HG03457 (cell line): Measurements from ENCODE around the gene LY6G5C.
"Not testable (repeated sequence)": the region's sequence is repeated elsewhere in the genome, so short reads cannot be mapped to it uniquely, and the experiment has no call there.

ENCODE experiments used
- ATAC-seq: cut with Tn5 transposase; IDR thresholded peaks from one replicate; pipeline ENCODE4 v1.9.1; 2021; ENCODE audit warnings: moderate number of reproducible peaks; ENCODE audit not compliant: unreplicated experiment

Gene LY6G5C

DNA sequence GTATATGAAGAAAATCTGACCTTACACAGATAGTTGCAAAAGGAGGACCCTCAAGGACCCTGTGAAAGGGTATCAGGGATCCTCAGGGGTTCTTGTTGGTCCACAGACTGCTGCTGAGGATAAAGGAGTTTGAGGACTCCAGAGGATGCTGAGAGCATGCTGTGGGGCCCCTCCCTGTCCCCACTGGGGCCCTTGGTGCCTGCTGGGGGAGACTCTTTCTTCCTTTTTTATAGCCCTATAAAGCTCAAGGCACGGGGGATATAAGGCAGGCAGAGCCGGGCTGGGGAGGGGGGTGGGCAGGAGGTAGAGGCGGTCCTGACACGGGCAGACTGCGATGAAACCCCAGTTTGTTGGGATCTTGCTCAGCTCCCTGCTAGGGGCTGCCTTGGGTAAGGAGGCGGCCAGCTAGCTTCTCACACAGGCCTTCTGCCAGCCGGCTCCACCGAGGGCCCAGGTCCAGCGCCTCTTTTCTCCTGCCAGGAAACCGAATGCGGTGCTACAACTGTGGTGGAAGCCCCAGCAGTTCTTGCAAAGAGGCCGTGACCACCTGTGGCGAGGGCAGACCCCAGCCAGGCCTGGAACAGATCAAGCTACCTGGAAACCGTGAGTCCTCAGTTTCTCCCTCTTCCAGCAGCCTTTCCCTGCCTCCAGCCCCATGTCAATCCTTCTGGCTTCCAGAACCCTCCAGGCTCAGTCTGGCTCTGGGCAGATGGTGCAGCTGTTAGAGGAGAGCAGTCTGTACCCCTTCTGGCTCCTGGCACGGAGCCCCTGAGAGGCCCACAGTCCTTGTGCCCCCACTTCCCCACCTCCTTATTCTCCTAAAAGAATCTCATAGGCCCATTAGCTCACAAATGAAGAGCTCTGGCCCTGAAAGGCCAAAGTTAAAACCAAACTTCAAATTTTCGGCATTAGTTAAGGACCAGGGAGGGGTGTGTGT, 34.4 kb upstream of the LY6G5C start, which contains the start of gene LY6G6D:
Gene LY6G6D, plus strand, starts transcription at position 327 of the 937 bp plus-strand sequence. Its CDS starts 8 bp downstream, at position 335.
- ATAC-seq: no peak

DNA sequence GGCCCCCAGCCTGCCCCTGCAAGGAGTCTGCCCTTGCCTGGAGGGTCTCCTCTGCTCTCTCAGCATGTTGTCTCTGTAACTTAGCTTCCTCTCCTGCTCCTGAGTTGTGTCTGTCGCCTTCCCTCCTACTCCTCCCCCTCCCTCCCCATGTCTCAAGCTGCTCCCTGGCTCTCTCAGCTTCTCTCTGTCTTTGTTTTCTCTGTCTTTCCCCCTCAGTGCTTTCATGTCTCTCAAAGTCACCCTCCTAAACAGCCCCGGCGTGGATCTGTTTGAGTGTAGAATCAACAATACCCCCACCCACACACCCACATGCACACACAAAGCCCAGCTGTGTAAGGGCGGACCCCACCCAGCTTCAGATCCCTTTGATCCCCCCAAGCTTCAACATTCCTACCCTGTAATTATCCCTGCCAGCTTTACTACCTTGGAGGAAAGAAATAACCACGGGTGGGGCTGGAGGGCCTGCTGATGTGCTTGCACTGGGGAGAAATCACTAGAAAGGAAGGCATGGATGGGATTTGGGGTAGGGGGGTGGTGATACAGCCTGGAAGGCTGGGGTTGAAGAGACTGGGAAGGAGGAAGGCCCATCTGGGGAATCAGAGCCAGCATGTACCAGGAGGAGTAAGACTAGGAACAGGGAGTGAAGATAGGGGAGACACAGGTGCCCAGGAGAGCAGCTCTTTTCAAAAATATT, 33.3 kb upstream of the LY6G5C start:
- no peak for ATAC-seq

DNA sequence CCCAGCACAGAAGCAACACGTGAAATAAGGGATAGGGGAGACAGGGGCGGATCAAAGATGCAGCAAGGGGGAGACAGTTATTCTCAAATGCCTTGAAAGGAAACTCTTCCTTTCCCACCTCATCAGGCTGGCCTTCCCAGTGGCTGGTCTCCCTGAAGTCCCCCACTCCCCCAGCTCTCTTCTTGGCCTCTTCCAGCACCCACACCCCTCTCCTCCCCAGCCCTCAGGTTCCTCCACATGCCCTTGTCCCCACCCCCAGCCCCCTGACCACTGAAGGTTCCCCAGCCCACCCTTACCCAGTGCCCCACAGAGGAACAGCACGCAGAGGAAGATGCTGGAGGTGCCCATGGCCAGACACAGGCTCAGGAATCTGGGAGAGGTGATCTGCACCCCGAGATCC, 32.6 kb upstream of the LY6G5C start:
- no peak for ATAC-seq

DNA sequence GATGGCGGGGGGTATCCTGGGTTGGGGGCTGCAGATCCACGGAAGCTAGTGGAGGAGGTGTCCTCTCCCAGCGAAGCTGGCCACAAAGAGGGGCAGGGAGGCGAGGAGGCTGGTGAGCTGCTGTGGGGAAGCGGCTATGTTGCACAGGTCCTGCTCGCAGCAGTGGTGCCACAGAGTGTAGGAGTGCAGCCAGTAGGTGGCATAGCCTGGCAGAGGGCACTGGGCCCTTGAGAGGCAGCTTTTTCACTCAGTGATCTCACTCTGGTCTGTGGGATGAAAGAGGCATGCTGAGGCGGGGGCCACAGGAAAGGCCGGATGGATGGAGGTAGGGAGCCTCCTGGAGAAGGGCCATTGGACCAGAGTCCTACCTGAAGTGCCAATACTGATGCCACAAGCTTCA, 31.4 kb upstream of the LY6G5C start:
- no peak for ATAC-seq

DNA sequence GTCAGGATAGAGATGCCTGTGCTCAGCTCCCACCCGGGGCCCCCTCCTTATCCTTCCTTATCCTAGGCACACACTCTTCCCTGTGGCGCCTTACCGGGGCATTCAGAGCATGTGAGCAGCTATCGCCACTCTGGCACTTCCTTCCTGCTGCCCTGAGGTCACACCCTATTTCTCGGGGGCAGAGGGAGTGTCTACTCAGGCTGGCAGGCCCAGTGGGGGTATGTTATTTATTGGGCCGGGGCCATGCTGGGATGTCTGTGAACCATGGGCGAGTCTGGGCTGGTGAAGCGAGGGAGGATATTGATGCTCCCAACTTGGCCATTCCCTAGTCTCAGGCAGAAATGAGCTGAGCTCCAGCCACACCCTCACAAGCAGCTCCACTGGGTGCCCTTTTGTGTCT, 30.4 kb upstream of the LY6G5C start:
- ATAC-seq: no peak

DNA sequence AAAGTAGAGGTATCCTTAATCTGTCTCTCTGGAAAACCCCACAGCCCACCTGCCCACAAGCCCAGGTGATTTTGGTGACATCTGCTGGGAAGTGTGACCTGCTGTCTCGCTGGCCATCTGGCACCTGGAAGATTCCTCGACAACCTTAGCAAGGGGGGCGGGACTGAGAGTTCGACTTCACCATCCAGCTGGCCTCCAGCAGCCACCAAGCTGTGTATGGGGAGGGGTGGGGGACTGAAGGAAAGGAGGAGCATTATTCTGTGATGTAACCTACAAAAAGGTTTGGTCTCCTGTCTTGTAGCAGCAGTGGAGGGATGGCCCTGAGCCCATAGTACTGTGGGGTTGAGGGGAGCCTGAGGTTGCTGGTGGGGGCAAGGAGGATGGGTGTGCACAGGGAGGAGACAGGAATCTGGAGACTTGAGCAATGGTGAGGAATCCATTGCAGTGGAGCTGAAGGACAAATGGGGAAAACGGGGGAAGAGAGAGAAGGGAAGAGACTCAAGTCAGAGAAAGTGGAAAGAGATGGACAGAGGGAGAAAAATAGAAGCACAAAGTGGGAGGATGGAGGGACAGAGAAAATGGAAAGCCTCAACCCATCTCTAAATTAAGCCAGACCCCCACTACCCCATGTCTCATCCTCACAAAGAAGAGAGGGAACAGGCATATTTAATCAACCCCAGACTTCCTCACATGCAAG, 29.8 kb upstream of the LY6G5C start:
- ATAC-seq: no peak

DNA sequence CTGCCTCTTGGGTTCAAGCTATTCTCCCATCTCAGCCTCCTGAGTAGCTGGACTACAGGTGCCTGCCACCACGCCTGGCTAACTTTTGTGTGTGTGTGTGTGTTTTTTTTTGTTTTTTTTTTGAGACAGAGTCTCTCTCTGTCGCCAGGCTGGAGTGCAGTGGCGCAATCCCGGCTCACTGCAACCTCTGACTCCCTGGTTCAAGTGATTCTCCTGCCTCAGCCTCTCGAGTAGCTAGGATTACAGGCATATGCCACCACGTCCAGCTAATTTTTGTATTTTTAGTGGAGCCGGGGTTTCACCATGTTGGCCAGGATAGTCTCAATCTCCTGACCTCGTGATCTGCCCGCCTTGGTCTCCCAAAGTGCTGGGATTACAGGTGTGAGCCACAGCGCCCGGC, 28.3 kb upstream of the LY6G5C start:
- ATAC-seq: not testable (repeated sequence)

DNA sequence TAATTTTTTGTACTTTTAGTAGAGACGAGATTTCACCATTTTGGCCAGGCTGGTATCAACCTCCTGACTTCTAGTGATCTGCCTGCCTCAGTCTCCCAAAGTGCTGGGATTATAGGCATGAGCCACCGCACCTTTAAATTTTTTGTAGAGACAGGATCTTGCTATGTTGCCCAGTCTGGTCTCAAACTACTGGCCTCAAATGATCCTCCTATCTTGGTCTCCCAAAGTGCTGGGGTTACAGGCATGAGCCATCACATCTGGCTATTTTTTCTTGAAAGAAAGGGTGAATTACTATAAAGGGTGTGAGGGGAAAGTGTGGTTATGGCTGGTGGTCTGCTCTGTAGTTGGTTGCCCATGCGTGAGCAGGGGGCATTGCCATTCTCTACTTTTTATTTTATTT, 27.4 kb upstream of the LY6G5C start:
- ATAC-seq: no peak

DNA sequence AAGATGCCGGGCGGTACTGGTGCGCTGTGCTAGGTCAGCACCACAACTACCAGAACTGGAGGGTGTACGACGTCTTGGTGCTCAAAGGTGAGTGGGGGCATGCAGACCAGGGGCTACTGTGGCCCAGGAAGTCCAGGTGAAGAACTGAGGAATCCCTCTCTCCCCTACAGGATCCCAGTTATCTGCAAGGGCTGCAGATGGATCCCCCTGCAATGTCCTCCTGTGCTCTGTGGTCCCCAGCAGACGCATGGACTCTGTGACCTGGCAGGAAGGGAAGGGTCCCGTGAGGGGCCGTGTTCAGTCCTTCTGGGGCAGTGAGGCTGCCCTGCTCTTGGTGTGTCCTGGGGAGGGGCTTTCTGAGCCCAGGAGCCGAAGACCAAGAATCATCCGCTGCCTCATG, 26.8 kb upstream of the LY6G5C start:
- ATAC-seq: no peak

DNA sequence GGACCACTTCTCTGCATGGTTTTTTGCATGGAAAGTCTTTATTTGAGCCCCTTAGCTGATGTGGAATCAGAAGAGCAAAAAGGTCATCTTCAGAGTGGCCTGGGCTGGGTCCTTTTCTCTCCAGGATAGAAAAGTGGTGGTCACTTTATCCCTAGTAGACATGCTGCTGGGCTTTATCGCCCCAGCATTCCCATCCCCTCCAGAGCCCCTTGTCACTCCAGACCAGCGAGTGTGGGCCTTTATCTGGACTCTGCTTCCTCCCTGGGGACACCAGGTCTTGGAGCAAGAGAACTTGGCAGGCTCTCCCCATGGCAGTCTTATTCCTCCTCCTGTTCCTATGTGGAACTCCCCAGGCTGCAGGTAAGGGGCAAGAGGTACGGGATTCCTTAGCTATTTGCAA, 25.7 kb upstream of the LY6G5C start, which contains the start of gene LY6G6F:
Gene LY6G6F, plus strand, starts transcription at position 268 of the 400 bp plus-strand sequence. Its CDS starts 41 bp downstream, at position 309.
- ATAC-seq: no peak

DNA sequence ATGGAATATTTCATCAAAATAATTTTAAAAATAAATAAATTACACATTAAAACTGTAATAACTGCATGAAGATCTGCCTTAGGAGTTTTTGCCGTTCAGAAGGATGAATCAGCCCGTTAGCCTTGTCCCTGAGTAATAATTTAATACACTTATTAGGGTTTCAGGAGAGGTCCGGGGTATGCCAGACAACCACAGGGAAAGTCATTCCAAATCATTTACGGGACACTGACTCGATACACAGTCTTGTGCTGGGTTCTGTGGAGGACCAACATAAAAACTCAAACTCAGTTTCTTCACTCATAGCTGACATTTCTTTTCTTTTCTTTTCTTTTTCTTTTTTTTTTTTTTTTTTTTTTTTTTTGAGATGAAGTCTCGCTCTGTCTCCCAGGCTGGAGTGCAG, 25.1 kb upstream of the LY6G5C start:
- no peak for ATAC-seq

DNA sequence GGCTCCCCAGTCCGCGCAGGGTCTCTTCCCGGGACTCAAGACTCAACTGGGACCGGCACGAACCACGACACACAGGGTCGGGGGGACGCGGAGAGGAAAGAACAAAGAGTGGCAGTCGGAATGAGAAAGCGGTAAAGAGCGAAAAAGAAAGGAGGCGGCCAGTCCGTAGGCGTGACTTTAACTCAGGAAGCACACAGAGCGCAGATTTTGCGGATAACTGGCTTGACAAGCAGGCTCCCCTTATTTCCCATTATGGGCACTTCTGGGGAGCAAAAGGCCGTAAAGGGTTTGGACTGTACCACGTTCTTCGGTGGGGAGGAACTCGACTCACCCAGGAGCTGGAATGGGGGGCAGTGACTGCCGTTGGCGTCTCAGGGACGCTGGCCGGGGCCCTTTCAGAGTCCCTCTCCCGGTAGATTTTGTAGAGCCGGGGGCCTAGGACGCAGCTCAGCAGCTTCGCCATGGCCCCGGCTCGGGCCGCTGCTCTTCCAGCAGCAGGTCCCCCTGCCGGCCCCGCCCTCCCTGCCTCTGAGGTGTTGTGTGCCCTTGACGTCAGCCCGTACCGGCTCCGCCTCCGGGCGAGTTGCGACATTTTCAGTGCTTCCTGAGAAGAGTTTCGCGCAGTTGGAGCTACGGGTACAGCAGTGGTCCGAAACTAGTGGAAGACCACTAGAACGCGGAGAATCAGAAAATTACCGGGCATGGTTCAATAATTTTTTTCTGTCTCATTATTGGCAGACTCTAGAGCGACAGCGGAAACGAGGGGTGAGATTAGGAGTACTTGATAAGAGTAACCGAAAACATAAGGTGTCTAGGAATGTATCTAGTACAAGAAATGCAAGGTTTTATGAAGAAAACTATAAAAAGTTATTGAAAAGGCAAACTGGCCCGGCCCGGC, 22.2 kb upstream of the LY6G5C start, which contains the start of gene ABHD16A:
Gene ABHD16A, minus strand, starts transcription at position 506 of the 898 bp plus-strand sequence. Its CDS starts 43 bp downstream, at position 463.
- no peak for ATAC-seq

DNA sequence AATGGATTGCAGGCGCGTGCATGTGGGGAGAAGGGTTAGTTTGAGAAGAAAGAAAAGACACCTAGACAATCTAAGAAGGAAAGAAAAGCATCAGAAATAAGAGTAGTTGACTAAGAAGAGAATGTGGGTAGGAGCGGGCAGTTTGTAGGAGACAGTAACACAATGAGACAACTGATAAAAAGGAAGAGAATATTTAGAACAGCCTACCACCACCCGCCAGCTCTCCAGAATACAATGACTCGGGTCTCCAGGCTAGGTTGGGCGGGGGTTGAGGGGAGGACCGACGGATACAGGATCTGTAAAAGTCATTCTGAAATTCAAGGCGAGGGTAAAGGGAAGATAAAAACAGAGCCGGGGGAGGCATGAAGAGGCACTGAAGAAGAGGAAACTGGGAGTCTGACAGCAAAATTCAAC, 21.5 kb upstream of the LY6G5C start:
- ATAC-seq: no peak

DNA sequence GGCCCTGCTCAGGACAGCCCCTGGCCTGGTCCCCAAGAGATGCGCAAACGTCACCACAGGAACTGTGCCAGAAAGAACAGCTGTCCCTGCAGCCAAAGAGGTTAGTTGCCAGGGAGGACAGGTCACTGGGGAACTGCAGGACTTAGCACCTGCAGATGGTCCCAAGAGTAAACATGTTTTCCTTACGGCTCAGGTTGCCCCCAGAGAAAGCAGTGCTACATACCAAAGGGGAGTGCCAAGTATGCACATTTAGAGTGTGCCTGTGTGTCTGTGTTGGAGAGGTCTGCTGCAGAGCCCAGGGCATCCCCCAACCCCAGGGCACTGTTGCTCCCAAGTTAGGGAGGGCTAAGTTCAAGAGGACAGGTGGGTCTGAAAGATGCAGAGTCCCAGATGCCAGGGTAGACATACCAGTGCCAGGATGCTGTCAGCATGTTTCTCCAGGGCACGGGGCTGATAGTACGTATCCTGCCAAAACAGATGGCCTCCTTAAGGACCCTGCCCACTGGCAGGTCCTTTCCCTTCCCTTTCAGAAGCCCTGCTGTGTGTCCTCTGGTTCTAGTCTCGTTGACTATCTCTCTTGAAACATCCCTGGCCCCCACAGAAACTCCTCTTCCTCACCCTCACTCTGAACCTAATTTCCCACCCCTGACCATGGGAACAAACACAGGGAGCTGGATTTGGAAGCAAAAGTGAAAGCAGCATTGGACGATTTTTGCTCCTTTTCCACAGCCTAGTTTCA, 21.0 kb upstream of the LY6G5C start:
- ATAC-seq: no peak

DNA sequence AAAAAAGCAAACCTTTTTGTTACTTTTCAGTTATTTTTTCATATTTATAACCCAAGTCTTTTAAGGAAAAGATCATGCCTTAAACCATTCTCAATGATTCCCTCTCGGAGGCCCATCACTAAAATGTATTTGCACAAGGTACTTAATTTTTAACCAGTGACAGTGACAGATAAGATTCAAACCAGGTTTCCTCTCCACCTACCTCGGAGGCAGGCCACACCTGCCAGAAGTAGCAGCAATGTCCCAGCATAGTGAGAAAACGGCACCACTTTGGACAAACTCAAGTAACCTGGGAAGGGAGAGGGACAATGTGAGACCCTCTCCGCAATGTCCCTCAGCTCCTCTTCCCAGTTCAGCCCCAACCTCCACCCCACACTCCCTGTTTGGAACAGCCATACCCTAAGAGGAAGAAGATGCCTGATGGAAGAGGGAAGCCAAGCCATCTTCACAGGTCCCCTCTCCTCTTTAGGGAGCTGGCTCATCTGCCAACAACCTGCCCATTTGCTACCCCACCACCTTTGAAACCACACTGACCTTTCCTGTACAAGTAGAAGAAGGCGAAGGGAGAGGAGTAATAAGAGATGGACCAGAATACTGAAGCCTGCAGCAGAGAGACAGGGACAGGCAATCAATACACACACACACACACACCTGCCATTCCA, 20.0 kb upstream of the LY6G5C start:
- ATAC-seq: no peak

DNA sequence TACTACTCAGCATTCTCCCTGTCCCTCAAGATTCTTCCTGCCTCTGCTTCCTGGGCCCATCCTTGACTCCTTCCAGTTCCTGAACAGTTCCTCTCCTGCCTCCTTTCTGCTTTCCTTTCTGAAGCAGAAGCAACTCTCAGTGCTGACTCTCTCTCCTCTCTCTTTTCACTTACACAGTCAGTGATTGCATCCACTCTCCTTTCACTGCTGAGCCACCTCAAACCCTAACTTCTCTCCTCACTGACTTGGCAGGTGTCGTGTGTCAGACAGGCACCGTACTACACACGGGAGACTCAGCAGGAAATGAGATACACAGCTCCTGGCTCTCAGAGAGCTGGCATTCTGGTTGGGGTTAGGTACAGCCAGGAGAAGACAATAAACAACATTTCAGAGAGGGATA, 16.7 kb upstream of the LY6G5C start:
- ATAC-seq: no peak

DNA sequence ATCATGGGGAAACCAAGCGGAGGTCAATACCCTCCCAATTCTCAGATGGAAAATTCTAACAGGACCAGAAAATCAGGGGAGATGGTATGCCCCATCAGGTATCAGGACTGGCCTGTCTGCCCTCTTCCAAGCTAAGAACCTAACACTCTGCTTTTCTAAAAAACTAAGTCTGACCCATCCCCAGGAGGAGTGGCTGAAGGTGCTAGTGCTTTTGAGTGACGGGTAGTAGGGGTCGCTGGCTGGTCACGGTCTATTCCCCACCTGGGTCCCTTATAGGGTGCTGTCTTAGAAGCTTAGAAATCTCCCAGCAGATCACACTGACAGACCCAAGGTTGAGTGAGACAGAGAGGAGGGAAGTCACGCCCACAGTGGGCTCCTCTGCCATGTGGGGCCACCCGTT, 12.7 kb upstream of the LY6G5C start:
- no peak for ATAC-seq

DNA sequence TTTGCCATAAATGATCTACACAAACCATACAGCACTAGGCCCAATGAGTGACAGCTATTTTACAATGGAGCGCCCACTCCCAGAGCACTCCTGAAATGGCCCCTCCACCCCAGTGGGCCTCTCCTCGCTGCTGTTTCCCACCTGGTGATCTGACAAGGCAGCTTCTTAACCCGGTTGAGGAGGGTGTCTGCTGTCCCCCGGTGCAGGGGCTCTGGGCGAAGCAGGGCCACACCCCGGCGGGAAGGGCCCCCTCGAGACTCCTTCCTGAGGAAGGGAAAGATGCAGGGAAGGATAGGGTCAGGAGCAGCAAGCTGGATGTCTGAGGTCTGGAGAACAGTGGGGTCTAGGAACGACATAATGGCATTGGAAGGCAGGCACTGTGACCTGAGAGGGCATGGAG, 12.0 kb upstream of the LY6G5C start:
- ATAC-seq: no peak

DNA sequence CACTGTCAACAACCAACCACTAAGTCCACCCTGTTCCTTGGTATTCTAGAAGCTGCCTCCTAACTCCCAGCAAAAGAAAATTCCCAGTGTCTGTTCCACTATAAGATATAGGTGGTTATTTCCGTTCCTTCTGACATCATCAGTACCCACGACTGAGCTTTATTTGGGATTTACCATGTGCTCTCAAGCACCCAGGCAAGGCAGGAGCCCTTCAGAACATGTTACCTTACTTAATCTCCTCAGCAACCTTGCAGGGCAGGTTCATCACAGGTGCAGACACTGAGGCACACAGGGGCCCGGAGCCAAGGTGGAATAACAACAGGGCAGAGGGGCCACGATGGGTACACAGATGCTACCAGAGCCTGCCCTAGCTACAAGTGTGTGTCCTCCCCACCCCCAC, 11.5 kb upstream of the LY6G5C start:
- ATAC-seq: no peak
